ENCODE measurements around the gene CDC26.
"Not testable (repeated sequence)": the region's sequence is repeated elsewhere in the genome, so short reads cannot be mapped to it uniquely, and the experiment has no call there.

Gene CDC26

DNA sequence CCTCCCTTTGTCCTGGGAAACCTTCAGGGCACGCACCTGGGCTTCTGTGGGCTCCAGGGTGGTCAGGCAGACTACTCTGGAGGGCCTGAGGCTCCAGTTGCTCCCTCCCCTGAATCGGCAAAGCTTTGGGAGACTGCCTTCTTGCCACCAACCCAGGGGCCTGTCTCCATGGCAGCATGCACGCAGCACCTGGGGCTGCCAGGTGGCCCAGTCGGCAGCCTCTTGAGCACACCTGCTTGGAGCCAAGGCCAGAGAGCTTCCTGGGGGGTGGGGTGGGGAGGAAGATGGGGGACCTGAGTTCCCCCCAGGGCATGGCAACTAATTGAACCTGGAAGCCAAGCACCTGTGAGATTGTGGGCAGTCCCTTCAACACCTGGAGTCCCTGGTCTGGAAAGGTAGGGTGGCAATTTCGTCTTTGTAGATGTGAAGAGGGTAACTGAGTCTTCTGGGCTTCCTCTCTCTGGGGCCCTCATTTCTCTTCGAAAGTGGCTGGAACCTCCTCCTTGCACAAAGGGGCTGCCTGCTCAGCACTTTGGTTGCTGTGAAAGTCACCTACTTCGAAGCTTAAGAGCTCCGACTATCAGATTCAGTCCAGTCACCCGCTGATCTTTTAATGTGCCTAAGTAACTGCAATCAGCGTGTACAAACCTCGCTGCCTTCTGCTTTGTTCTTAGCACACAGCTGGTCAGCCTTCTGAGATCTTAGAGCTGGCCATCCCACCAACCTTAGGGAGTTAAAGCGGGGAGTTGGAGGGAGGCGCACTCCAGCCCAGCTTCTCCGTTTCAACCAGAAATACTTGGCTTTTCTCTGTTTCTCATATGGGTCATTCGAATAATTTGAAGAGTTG is 23.8 kb upstream of the CDC26 start:
- H3K9me3 ChIP-seq (ENCODE audit: insufficient read depth, low read depth, low read length), result no peaks in the 10 kb centered on the region
- no peak overlapping the region for H3K4ac ChIP-seq (ENCODE audit: low read depth, low read length)
- no peak overlapping the region for H2AK5ac ChIP-seq (ENCODE audit: low read length)
- H2BK120ac ChIP-seq (ENCODE audit: insufficient read depth, low read length, poor library complexity), result no peak overlapping the region
- no peak overlapping the region for H3K23ac ChIP-seq (ENCODE audit: low read length)
- no peak overlapping the region for H3K14ac ChIP-seq (ENCODE audit: low read length)
- H3K27me3 ChIP-seq (ENCODE audit: insufficient read depth, low read length), result no peaks in the 10 kb centered on the region
- no peak overlapping the region for H2BK12ac ChIP-seq (ENCODE audit: low read length)
- H3K36me3 ChIP-seq (ENCODE audit: control insufficient read depth in 1 of 2, insufficient read depth in 2 of 2, low read length in 2 of 2), result no peaks in the 10 kb centered on the region
- H2AFZ ChIP-seq (ENCODE audit: insufficient read depth, low read length, poor library complexity), result no peak overlapping the region
- no peak overlapping the region for H3K27ac ChIP-seq (ENCODE audit: low read depth, low read length)
- no peak overlapping the region for H3K9ac ChIP-seq (ENCODE audit: low read length)
- no CpG with 5 or more reads among the region's 15 CpGs for WGBS (ENCODE audit: extremely low coverage, insufficient coverage, insufficient read length)
- H4K12ac ChIP-seq (ENCODE audit: low read depth, low read length), result no peak overlapping the region
- H3K79me2 ChIP-seq (ENCODE audit: control insufficient read depth, insufficient read depth, low read length, poor library complexity), result no peaks in the 10 kb centered on the region
- H3K4me1 ChIP-seq (ENCODE audit: control insufficient read depth in 1 of 2, insufficient read depth in 2 of 2, low read length in 2 of 2), result no peaks in the 10 kb centered on the region
- DNase-seq, result no peak
- H3K79me1 ChIP-seq (ENCODE audit: low read length), result no peaks in the 10 kb centered on the region
- H4K91ac ChIP-seq (ENCODE audit: low read depth, low read length), result no peak overlapping the region
- no peak overlapping the region for H2BK5ac ChIP-seq (ENCODE audit: low read depth, low read length, poor library complexity)
- H3K18ac ChIP-seq (ENCODE audit: low read length), result no peak overlapping the region
- H3K4me3 ChIP-seq (ENCODE audit: low read depth, low read length), result no peak overlapping the region
- no peak overlapping the region for H4K8ac ChIP-seq (ENCODE audit: low read depth, low read length)
- H3K4me2 ChIP-seq (ENCODE audit: low read length), result no peak overlapping the region

DNA sequence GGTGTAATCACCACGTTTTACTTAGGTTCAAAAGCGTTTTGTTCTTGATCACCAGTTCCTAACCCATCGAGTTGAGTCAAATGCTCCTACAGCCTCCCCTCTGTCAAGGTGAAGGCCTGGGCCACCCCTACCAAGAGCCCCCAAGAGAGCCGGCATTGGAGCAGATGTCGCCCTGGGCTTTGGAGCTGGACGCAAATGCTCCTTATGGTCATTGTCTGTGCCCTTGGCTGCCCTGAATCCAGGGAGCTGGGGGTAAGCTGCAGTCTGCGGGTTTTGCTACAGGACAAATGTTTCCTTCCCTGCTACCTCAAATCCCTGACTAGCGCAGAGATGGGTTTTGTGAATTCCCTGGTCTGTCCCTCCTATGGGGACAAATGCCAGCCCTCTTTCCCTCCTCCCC is 22.9 kb upstream of the CDC26 start:
- peaks cover 2% of the 10 kb centered on the region in 2 experiments for H3K36me3 ChIP-seq (ENCODE audit: control insufficient read depth in 1 of 2, insufficient read depth in 2 of 2, low read length in 2 of 2)
- H4K8ac ChIP-seq (ENCODE audit: low read depth, low read length), result no peak overlapping the region
- H4K91ac ChIP-seq (ENCODE audit: low read depth, low read length), result no peak overlapping the region
- no peak overlapping the region for H3K14ac ChIP-seq (ENCODE audit: low read length)
- H3K4ac ChIP-seq (ENCODE audit: low read depth, low read length), result no peak overlapping the region
- H2BK12ac ChIP-seq (ENCODE audit: low read length), result no peak overlapping the region
- no peak overlapping the region for H2BK120ac ChIP-seq (ENCODE audit: insufficient read depth, low read length, poor library complexity)
- WGBS (ENCODE audit: extremely low coverage, insufficient coverage, insufficient read length), result no CpG with 5 or more reads among the region's 8 CpGs
- no peaks in the 10 kb centered on the region for H3K27me3 ChIP-seq (ENCODE audit: insufficient read depth, low read length)
- no peak overlapping the region for H3K18ac ChIP-seq (ENCODE audit: low read length)
- no peak overlapping the region for H3K4me2 ChIP-seq (ENCODE audit: low read length)
- no peak overlapping the region for H3K4me3 ChIP-seq (ENCODE audit: low read depth, low read length)
- no peaks in the 10 kb centered on the region for H3K9me3 ChIP-seq (ENCODE audit: insufficient read depth, low read depth, low read length)
- H3K4me1 ChIP-seq (ENCODE audit: control insufficient read depth in 1 of 2, insufficient read depth in 2 of 2, low read length in 2 of 2), result no peaks in the 10 kb centered on the region
- H3K23ac ChIP-seq (ENCODE audit: low read length), result no peak overlapping the region
- H3K79me2 ChIP-seq (ENCODE audit: control insufficient read depth, insufficient read depth, low read length, poor library complexity), result no peaks in the 10 kb centered on the region
- H3K9ac ChIP-seq (ENCODE audit: low read length), result no peak overlapping the region
- H2AK5ac ChIP-seq (ENCODE audit: low read length), result no peak overlapping the region
- H4K12ac ChIP-seq (ENCODE audit: low read depth, low read length), result no peak overlapping the region
- no peak overlapping the region for H2BK5ac ChIP-seq (ENCODE audit: low read depth, low read length, poor library complexity)
- no peak overlapping the region for H3K27ac ChIP-seq (ENCODE audit: low read depth, low read length)
- H3K79me1 ChIP-seq (ENCODE audit: low read length), result no peaks in the 10 kb centered on the region
- no peak overlapping the region for H2AFZ ChIP-seq (ENCODE audit: insufficient read depth, low read length, poor library complexity)
- DNase-seq, result no peak

DNA sequence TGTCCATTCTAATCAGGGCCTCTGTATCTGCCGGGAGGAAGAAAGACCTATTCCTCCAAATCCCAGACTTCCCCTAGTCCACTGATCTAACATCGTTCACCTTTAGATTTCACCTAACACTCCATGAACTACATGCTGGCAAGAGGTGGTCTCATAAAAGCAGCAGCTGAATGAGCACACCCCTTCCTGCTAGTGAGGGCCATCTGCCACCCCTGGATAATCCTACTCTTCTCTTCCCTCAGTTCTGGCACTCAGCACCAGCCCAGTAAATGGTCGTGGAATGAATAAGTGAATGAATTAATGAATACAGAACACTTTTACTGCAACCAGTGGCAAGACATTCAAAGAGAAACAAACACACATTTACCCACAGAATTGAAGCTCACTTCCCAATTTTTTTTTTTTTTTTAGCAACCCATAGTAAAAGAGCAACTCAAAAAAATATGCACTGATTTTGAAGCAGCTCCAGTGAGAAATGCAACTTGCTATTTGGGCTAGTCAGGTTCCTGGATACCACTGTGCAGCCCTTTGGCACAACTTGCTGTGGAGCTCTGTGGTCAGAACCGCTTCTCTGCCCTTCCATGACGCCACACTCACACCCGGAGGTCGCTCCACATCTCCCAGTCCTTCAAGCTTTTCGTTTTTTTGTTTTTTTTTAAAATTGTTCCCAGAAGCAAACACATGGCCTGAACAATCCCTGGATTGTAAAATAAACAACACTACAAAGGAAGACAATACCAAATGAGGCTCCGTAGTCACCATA is 21.6 kb upstream of the CDC26 start:
- Histone ChIP-seq H3K79me1 (ENCODE audit: low read length) (no peaks in the 10 kb centered on the region), H4K8ac (ENCODE audit: low read depth, low read length) (no peak overlapping the region), H4K91ac (ENCODE audit: low read depth, low read length) (no peak overlapping the region), H3K14ac (ENCODE audit: low read length) (no peak overlapping the region), H3K4ac (ENCODE audit: low read depth, low read length) (no peak overlapping the region), H3K23ac (ENCODE audit: low read length) (no peak overlapping the region), H2BK5ac (ENCODE audit: low read depth, low read length, poor library complexity) (no peak overlapping the region), H2BK120ac (ENCODE audit: insufficient read depth, low read length, poor library complexity) (no peak overlapping the region), H3K4me3 (ENCODE audit: low read depth, low read length) (no peak overlapping the region), H3K18ac (ENCODE audit: low read length) (no peak overlapping the region), H3K4me1 (ENCODE audit: control insufficient read depth in 1 of 2, insufficient read depth in 2 of 2, low read length in 2 of 2) (no peaks in the 10 kb centered on the region), H3K27ac (ENCODE audit: low read depth, low read length) (no peak overlapping the region), H4K12ac (ENCODE audit: low read depth, low read length) (no peak overlapping the region), H2AFZ (ENCODE audit: insufficient read depth, low read length, poor library complexity) (no peak overlapping the region), H2BK12ac (ENCODE audit: low read length) (no peak overlapping the region), H2AK5ac (ENCODE audit: low read length) (no peak overlapping the region), H3K79me2 (ENCODE audit: control insufficient read depth, insufficient read depth, low read length, poor library complexity) (no peaks in the 10 kb centered on the region), H3K27me3 (ENCODE audit: insufficient read depth, low read length) (no peaks in the 10 kb centered on the region), H3K36me3 (ENCODE audit: control insufficient read depth in 1 of 2, insufficient read depth in 2 of 2, low read length in 2 of 2) (peaks cover 8 to 10% of the 10 kb centered on the region in 2 experiments), H3K9me3 (ENCODE audit: insufficient read depth, low read depth, low read length) (no peaks in the 10 kb centered on the region), H3K4me2 (ENCODE audit: low read length) (no peak overlapping the region), H3K9ac (ENCODE audit: low read length) (no peak overlapping the region)
- WGBS (ENCODE audit: extremely low coverage, insufficient coverage, insufficient read length), result no CpG with 5 or more reads among the region's 9 CpGs
- no peak for DNase-seq

DNA sequence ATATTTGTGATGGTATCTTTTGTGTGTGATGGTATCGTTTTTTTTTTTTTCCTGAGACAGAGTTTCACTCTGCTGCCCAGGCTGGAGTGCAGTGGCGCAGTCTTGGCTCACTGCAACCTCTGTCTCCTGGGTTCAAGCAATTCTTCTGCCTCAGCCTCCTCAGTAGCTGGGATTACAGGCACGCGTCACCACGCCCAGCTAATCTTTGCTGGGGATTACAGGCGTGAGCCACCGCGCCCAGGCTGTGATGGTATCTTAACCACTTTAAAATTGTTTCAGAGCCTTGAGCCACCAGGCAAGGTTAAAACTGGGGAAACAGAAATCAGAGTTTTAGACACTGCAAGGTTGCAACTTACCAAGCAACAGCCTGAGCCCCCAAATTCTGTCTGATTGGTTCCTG is 20.9 kb upstream of the CDC26 start:
- not testable (repeated sequence) for H3K4me3 ChIP-seq (ENCODE audit: low read depth, low read length); H4K12ac ChIP-seq (ENCODE audit: low read depth, low read length); H3K79me1 ChIP-seq (ENCODE audit: low read length); DNase-seq; H3K23ac ChIP-seq (ENCODE audit: low read length); H3K4me2 ChIP-seq (ENCODE audit: low read length); H2BK12ac ChIP-seq (ENCODE audit: low read length); H2BK5ac ChIP-seq (ENCODE audit: low read depth, low read length, poor library complexity); H2BK120ac ChIP-seq (ENCODE audit: insufficient read depth, low read length, poor library complexity); H4K8ac ChIP-seq (ENCODE audit: low read depth, low read length); H3K9me3 ChIP-seq (ENCODE audit: insufficient read depth, low read depth, low read length); H3K27ac ChIP-seq (ENCODE audit: low read depth, low read length); H3K18ac ChIP-seq (ENCODE audit: low read length); H3K4me1 ChIP-seq (ENCODE audit: control insufficient read depth in 1 of 2, insufficient read depth in 2 of 2, low read length in 2 of 2); H3K4ac ChIP-seq (ENCODE audit: low read depth, low read length); H3K14ac ChIP-seq (ENCODE audit: low read length); H3K9ac ChIP-seq (ENCODE audit: low read length); H3K27me3 ChIP-seq (ENCODE audit: insufficient read depth, low read length); H2AFZ ChIP-seq (ENCODE audit: insufficient read depth, low read length, poor library complexity); H2AK5ac ChIP-seq (ENCODE audit: low read length); H4K91ac ChIP-seq (ENCODE audit: low read depth, low read length); H3K79me2 ChIP-seq (ENCODE audit: control insufficient read depth, insufficient read depth, low read length, poor library complexity)
- peaks cover 16 to 17% of the 10 kb centered on the region in 2 experiments for H3K36me3 ChIP-seq (ENCODE audit: control insufficient read depth in 1 of 2, insufficient read depth in 2 of 2, low read length in 2 of 2)
- WGBS (ENCODE audit: extremely low coverage, insufficient coverage, insufficient read length), result no CpG with 5 or more reads among the region's 8 CpGs
